Measurements from ENCODE around the gene KCNE1. TPM values are rescaled to one million over a fixed set of nuclear protein-coding genes. Genes with fewer than 3 reads are reported as not detected.
A peak's percentile ranks its signal among the peaks of the same experiment; 100 is the strongest.

The KCNE1 gene
- total and polyA plus RNA-seq, 2 experiments from 2014 or later, result 0.48 to 1.1 TPM

- no peak overlapping the region for H2AFZ ChIP-seq
- no peak overlapping the region for H3K27ac ChIP-seq
- TF ChIP-seq EZH2phosphoT487 (IDR thresholded peaks at IDR 0.05; ENCODE audit: low read depth, severe bottlenecking, unreplicated experiment) (no peak), CTCF (IDR thresholded peaks at IDR 0.05; ENCODE audit: poor library complexity) (no peak), EZH2 (IDR thresholded peaks at IDR 0.05; ENCODE audit: borderline replicate concordance) (no peak)
- H3K4me3 ChIP-seq, result no peak overlapping the region
- H3K36me3 ChIP-seq (replicated peaks; ENCODE audit: insufficient read depth, low read depth), result no peaks in the 10 kb centered on the region
- H4K20me1 ChIP-seq (ENCODE audit: insufficient read depth, poor library complexity, severe bottlenecking), result no peaks in the 10 kb centered on the region
- no peaks in the 10 kb centered on the region for H3K9me2 ChIP-seq (replicated peaks; ENCODE audit: insufficient read depth)
- WGBS (ENCODE audit: low lambda C conversion rate, missing lambda C conversion rate), result 98% methylated on average over 2 of the region's 2 CpGs
- H3K27me3 ChIP-seq, result no peaks in the 10 kb centered on the region
- H3K4me1 ChIP-seq (ENCODE audit: insufficient read depth), result peaks cover 16% of the 10 kb centered on the region
- H3K79me2 ChIP-seq, result no peaks in the 10 kb centered on the region
- no peaks in the 10 kb centered on the region for H3K9me3 ChIP-seq (ENCODE audit: low read depth)
- no peak overlapping the region for H3K4me2 ChIP-seq
- DNase-seq (ENCODE audit: low spot score), result no peak
Measured at GRCh38 chr21:34550182-34550799, 38.3 kb upstream of the KCNE1 start.

- Histone ChIP-seq H3K9me3 (ENCODE audit: low read depth) (no peaks in the 10 kb centered on the region), H2AFZ (no peak overlapping the region), H3K4me1 (ENCODE audit: insufficient read depth) (peaks cover 26% of the 10 kb centered on the region), H3K27ac (no peak overlapping the region), H3K4me3 (no peak overlapping the region), H4K20me1 (ENCODE audit: insufficient read depth, poor library complexity, severe bottlenecking) (no peaks in the 10 kb centered on the region), H3K4me2 (no peak overlapping the region), H3K27me3 (no peaks in the 10 kb centered on the region), H3K9me2 (replicated peaks; ENCODE audit: insufficient read depth) (no peaks in the 10 kb centered on the region), H3K79me2 (no peaks in the 10 kb centered on the region), H3K36me3 (replicated peaks; ENCODE audit: insufficient read depth, low read depth) (no peaks in the 10 kb centered on the region)
- TF ChIP-seq EZH2 (IDR thresholded peaks at IDR 0.05; ENCODE audit: borderline replicate concordance) (no peak), CTCF (IDR thresholded peaks at IDR 0.05; ENCODE audit: poor library complexity) (no peak), EZH2phosphoT487 (IDR thresholded peaks at IDR 0.05; ENCODE audit: low read depth, severe bottlenecking, unreplicated experiment) (no peak)
- no peak for DNase-seq (ENCODE audit: low spot score)
- WGBS (ENCODE audit: low lambda C conversion rate, missing lambda C conversion rate), result 81% methylated on average over 11 of the region's 11 CpGs
Measured at GRCh38 chr21:34548781-34549376, 36.9 kb upstream of the KCNE1 start.

- no peaks in the 10 kb centered on the region for H3K9me2 ChIP-seq (replicated peaks; ENCODE audit: insufficient read depth)
- peak overlapping the region; percentile 72 for H3K27ac ChIP-seq
- no peaks in the 10 kb centered on the region for H3K79me2 ChIP-seq
- no peak overlapping the region for H3K4me3 ChIP-seq
- DNase-seq (ENCODE audit: low spot score), result no peak
- H3K9me3 ChIP-seq (ENCODE audit: low read depth), result no peaks in the 10 kb centered on the region
- H2AFZ ChIP-seq, result no peak overlapping the region
- no peak overlapping the region for H3K4me2 ChIP-seq
- H3K27me3 ChIP-seq, result no peaks in the 10 kb centered on the region
- no peaks in the 10 kb centered on the region for H4K20me1 ChIP-seq (ENCODE audit: insufficient read depth, poor library complexity, severe bottlenecking)
- TF ChIP-seq EZH2 (IDR thresholded peaks at IDR 0.05; ENCODE audit: borderline replicate concordance) (no peak), CTCF (IDR thresholded peaks at IDR 0.05; ENCODE audit: poor library complexity) (no peak), EZH2phosphoT487 (IDR thresholded peaks at IDR 0.05; ENCODE audit: low read depth, severe bottlenecking, unreplicated experiment) (no peak)
- H3K36me3 ChIP-seq (replicated peaks; ENCODE audit: insufficient read depth, low read depth), result no peaks in the 10 kb centered on the region
- 91% methylated on average over 6 of the region's 6 CpGs for WGBS (ENCODE audit: low lambda C conversion rate, missing lambda C conversion rate)
- peaks cover 20% of the 10 kb centered on the region for H3K4me1 ChIP-seq (ENCODE audit: insufficient read depth)
Measured at GRCh38 chr21:34546542-34546941, 34.5 kb upstream of the KCNE1 start.

All from hepatocyte (in vitro differentiated cells).